HG03097 (cell line): Measurements from ENCODE around the gene SAMD13.

Source experiments
- ATAC-seq: cut with Tn5 transposase; IDR thresholded peaks from one replicate; pipeline ENCODE4 v1.9.1; 2021; ENCODE audit not compliant: unreplicated experiment, low FRiP score

The SAMD13 gene

DNA sequence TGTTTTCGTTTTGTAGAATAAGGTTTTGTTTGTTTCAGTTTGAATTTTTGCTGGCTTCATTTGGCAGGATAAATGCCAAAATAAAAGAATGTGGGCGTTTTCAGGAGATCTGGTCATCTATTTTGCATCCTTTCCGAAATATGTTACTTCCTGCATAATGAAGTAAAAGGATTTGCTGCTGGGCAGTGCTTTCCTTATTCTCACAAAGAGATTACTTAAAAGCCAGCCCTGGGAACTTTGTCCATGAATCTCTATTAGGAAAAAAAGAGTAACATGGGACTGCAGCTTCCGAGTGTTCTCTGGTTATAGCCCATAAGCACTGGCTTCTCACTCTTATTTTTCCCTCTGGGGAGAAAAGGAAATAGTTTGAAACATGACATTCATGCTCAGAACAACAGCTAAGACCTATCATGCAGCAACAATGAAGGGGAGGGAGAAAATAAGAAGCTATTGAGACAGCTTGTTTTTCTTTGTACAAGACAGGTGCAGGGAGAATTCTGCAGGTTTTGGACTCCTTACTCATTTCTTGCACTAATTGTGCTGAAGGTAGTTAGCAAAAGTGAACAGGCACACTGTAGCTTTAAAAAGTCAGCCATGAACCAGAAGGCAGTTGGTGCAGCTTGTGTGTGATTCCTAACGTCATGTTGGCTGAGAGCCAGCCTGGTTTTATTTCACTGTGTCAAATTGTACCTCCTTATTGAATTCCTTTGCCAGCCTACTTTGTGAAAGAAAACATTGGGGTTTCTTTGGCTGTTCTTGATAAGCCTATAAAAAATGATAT lies at the start of gene SAMD13:
SAMD13 (plus strand) TSS at position 705 of the 781 bp plus-strand sequence. CDS start 1,527 bp downstream, outside the sequence.
- ATAC-seq = no peak

GRCh38 chr1:84253036-84253435 lies 48.5 kb upstream of the SAMD13 start:
- ATAC-seq = no peak

GRCh38 chr1:84253891-84254290 lies 47.6 kb upstream of the SAMD13 start:
- ATAC-seq = no peak

GRCh38 chr1:84254703-84255238 lies 46.7 kb upstream of the SAMD13 start:
- no peak for ATAC-seq

GRCh38 chr1:84255582-84255981 lies 45.9 kb upstream of the SAMD13 start:
- ATAC-seq = no peak

GRCh38 chr1:84257617-84258016 lies 43.9 kb upstream of the SAMD13 start:
- ATAC-seq = no peak

- ATAC-seq = no peak
Observed at GRCh38 chr1:84259376-84259775, 42.1 kb upstream of the SAMD13 start.

DNA sequence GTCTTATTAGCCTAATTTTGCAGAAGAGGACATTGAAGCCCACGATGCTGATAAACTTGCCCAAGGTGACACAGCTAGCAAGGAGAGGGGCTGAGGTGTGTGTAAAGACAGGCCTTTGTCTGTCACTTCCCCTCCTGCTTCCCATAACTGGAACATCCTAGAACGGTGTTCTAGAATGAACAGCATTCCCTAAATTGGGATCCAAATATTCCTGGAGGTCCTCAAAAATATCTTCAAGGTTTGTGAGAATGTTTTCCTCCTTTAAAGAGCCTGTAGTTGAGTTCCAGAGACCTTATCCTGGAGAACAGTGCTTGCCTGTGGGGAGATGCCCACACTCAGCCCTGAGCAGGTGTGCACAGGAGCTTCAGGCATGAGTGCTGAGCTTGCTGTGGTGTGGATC lies 41.5 kb upstream of the SAMD13 start:
- no peak for ATAC-seq

GRCh38 chr1:84260852-84261518 lies 40.5 kb upstream of the SAMD13 start:
- ATAC-seq = no peak

DNA sequence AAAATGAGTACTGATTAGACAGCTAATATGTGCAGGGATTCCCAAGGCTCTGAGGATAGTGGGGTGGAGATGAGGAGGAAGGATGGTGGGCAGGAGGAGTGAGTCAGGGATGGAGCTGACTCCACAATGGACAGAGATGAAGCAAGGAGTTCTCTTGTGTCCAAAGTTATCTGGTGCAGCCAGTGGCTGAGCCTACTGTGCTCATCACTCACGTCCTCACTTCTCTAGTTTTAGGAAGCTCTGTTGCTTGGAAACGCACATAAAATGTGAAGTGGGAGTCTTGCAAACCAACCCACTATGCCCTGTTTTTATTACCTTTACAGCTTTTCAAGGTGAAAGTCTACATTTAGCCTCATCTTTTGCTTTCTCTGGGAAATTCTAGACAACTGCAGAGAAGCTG lies 36.5 kb upstream of the SAMD13 start:
- no peak for ATAC-seq

DNA sequence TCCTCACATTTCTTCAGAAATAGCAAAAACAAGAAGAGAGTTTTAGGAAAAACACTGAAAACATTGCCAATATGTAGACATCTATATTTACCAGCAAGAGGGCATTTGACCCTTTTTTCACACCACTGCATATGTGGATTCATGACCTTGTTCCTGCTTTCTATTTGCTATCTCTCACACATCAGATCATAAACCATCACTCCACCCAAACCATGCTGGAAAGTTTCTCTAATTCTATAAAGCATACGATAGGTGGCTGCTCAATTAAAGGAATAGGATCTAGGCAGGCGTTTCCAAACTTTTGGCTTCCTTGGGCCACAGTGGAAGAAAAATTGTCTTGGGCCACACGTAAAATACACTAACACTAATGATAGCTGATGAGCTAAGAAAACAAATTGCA lies 35.6 kb upstream of the SAMD13 start:
- ATAC-seq = no peak

- ATAC-seq = no peak
Observed at GRCh38 chr1:84266748-84267147, 34.8 kb upstream of the SAMD13 start.

DNA sequence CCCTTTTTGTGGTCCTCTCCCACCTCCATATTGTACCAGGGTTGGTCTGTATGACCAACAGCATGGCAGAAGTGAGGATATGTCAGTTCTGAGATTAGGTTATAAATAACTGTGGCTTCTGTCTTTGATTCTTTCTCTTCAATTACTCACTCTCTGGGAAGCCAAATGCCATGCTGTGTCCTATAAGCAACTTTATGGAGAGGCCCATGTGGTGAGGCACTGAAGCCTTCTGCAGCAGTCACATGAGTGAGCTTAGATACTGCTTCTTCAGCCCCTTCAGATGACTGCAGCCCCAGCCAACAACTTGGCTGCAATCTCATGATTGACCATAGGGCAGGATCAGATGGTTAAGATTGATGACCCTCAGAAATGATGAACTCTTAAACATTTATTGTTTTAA lies 34.0 kb upstream of the SAMD13 start:
- ATAC-seq = no peak

DNA sequence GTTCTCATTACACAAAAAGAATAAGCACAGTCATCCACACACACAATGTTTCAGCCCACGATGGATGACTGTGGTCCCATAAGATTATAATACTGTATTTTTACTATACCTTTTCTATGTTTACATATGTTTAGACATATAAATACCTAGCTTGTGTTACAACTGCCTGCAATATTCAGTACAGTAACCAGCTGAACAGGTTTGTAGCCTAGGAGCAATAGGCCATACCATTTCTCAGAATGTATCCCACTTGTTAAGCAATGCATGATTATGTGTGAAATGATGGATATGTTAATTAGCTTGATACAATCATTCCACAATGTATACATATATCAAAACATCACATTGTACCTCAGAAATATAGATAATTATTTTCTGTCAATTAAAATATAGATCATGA lies 33.2 kb upstream of the SAMD13 start:
- no peak for ATAC-seq

DNA sequence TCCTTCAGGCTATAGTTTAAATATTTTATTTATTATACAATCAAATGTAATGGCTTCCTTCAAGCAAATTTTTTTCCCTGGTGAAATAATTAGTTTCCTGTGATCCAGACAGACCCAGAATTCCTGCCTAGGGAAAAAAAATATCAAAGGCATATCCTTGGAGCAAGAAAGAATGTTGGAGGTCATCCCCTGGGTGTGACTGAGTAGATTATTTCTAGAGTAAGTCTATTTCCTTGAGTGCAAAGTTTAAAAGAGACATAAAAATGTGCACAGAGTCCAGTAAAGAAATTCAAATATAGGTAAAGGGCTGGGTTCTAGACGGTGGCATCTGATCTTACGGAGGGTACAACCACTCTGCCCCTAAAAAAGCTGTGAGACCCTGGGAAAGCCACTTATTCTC lies 32.2 kb upstream of the SAMD13 start:
- ATAC-seq = no peak

- peak; percentile 96 for ATAC-seq
Observed at GRCh38 chr1:84271441-84272151, 29.9 kb upstream of the SAMD13 start.

- no peak for ATAC-seq
Observed at GRCh38 chr1:84272401-84272800, 29.1 kb upstream of the SAMD13 start.

DNA sequence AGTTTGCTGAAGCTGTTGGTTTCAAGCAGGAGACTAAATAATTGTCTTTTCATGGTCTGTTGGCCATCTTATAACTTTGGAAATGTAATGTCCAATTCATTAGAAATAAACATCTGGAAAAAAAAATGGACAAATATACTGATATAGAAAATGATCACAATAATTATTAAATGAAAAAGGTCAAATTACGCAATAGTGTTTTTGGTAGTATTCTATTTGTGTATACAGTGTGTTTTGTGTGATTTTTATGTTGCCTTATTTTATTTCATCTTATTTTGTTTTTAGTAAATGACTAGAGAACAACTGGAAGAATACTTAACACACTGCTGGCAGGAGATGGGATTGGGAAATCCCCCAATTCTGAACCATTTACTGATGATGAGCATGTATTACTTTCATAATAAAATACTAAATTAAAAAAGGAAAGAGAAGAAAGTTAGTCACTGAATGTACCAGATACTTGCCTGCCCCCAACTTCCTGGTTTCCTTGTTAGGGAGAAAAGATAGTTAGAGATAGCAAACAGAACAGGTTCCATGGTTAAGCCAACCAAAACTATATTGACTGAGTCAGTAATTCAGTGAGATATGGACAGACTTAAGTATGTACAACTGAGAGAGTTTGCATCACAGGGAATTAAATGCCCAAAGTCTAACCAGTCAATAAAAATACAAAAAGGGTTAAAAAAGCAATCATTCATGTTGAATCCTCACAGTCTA lies 24.0 kb upstream of the SAMD13 start:
- ATAC-seq = no peak

DNA sequence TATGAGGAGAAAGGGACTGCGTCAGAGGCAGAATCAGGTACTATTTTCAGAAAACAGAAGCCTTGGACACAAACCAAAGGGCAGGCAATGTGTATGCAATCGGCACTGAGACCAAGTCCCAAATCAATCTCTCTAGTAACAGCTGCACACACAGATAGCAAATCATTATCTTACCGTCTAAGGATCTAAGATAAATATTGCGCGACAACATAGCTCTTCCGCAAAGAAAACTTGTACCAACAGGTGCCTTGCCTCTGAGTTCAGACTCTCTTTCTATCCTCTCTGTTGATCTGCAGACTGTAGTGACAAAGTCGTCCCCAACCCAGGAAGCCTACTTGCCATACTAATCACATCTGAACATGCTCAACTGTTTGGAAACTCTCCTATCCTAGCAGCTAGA lies 22.6 kb upstream of the SAMD13 start:
- ATAC-seq = no peak

GRCh38 chr1:84280912-84281311 lies 20.6 kb upstream of the SAMD13 start:
- ATAC-seq = no peak
